ENCODE data around the gene GNRHR.

DNA sequence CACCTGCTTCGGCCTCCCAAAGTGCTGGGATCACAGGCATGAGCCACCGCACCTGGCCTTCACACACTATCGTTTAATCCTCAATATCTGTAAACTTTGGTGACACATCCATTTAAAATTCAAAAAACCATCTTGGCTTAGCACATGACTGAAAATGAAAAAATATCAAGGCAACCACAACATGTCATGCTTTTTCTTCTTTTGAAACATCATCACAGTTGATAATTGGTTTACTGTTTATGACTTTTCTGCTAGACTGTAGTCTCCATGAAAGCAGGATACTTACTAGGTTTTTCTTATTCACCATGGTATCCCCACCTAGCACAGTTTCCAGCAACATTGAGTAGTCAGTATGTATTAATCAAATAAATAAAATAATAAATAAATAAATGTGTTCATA lies 11.0 kb downstream of the GNRHR start:
- TF ChIP-seq, protein P1, sequence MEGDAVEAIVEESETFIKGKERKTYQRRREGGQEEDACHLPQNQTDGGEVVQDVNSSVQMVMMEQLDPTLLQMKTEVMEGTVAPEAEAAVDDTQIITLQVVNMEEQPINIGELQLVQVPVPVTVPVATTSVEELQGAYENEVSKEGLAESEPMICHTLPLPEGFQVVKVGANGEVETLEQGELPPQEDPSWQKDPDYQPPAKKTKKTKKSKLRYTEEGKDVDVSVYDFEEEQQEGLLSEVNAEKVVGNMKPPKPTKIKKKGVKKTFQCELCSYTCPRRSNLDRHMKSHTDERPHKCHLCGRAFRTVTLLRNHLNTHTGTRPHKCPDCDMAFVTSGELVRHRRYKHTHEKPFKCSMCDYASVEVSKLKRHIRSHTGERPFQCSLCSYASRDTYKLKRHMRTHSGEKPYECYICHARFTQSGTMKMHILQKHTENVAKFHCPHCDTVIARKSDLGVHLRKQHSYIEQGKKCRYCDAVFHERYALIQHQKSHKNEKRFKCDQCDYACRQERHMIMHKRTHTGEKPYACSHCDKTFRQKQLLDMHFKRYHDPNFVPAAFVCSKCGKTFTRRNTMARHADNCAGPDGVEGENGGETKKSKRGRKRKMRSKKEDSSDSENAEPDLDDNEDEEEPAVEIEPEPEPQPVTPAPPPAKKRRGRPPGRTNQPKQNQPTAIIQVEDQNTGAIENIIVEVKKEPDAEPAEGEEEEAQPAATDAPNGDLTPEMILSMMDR (IDR thresholded peaks at IDR 0.05) = no peak
- TF ChIP-seq EP300 (IDR thresholded peaks at IDR 0.05) (no peak), POLR2A (IDR thresholded peaks at IDR 0.05) (no peak)
